ENCODE measurements around the gene CDH23. TPM values are rescaled to one million over a fixed set of nuclear protein-coding genes. Genes with fewer than 3 reads are reported as not detected.

The CDH23 gene
- total and polyA plus RNA-seq, 2 of the 8 experiments (the other 6 are each of a cell fraction or from before 2014, with no cell fraction given): 1.9 to 4.9 TPM

DNA sequence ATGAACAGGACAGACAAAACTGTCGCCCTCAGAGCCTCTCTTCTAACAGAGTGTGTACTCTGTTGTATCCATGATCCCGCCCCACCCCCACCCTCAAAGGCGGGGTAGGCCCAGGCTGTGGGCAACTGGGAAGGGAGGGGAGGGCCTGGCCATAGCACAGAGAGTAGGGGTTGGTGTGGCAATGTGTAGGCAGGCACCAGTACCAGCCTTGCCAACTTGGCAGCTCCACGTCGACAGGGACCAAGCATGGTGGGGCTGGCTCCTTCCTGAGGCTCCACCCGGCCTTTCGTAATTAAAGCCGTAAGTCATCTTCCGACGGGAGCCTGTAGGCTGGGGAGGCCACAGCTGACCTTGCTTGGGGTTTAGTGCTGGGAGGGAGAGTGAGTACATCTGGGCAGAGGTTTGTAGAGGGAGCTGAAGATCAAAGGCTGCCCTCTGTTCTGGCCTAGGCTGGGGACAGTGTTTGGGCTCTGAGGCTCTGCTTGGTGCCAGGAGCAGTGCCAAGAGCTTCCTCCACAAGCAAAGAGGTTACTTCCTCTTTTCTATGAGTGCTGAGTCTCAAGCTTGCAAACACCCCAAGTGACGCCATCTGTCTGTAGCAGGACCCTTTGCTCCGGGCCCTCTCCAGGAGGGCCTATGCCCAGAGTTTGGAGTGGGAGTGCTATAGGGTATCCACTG, 201.2 kb downstream of the CDH23 start:
- 0 out of 2 replicates have a peak overlapping the region, but pooled peaks have one; percentile 56 for H2BK20ac ChIP-seq (ENCODE audit: low read length)
- WGBS, 2 experiments (ENCODE audit: extremely low coverage in 1 of 2, insufficient coverage in 1 of 2, insufficient read length in 1 of 2, insufficient replicate concordance in 2 of 2, low coverage in 1 of 2, low lambda C conversion rate in 2 of 2, missing lambda C conversion rate in 1 of 2): 84% methylated on average over 12 of the region's 12 CpGs; no CpG with 5 or more reads in 1 of the 2 experiments
- H3K56ac ChIP-seq (replicated peaks; ENCODE audit: insufficient read length, low read depth, low read length): no peak overlapping the region
- H3K79me2 ChIP-seq (ENCODE audit: control insufficient read depth in 1 of 2, insufficient read depth in 2 of 2, low read length in 2 of 2): no peaks in the 10 kb centered on the region
- H4K5ac ChIP-seq (ENCODE audit: insufficient read length, low read depth, low read length): no peak overlapping the region
- peak overlapping the region; percentile 33; the same call in 1 of the 2 replicates for H2BK12ac ChIP-seq (ENCODE audit: low read depth, low read length)
- H3K27me3 ChIP-seq (replicated peaks in 1 of 4; ENCODE audit: control insufficient read depth in 3 of 4, extremely low read depth in 1 of 4, insufficient read depth in 3 of 4, low read length in 3 of 4): no peaks in the 10 kb centered on the region
- no peak overlapping the region for H2BK15ac ChIP-seq (ENCODE audit: low read length)
- H3K27ac ChIP-seq (ENCODE audit: low read depth, low read length): no peak overlapping the region
- no peak overlapping the region for H4K91ac ChIP-seq (replicated peaks; ENCODE audit: insufficient read length, low read length)
- H4K20me1 ChIP-seq (replicated peaks in 1 of 2; ENCODE audit: control insufficient read depth in 1 of 2, insufficient read depth in 2 of 2, low read length in 2 of 2): no peaks in the 10 kb centered on the region
- no peaks in the 10 kb centered on the region for H3K36me3 ChIP-seq (ENCODE audit: control insufficient read depth in 2 of 4, insufficient read depth in 4 of 4, low read length in 3 of 4)
- CTCF ChIA-PET (ENCODE audit: partially characterized antibody): interaction anchor here (0.8 to 2.0 kb wide), 16 partner anchors 9 to 202 kb away, joined by 3 to 7 read pairs (median 4); no protein-coding TSS in a partner anchor
- H3K4ac ChIP-seq (replicated peaks; ENCODE audit: insufficient read length, low read depth, low read length): no peak overlapping the region
- no peaks in the 10 kb centered on the region for H3K9me3 ChIP-seq (ENCODE audit: insufficient read depth in 2 of 2, low read depth in 1 of 2, low read length in 1 of 2)
- POLR2A ChIA-PET (ENCODE audit: partially characterized antibody): no interaction called here
- H3K18ac ChIP-seq (ENCODE audit: extremely low read depth, low read length): peak overlapping the region; percentile 52; the same call in 1 of the 2 replicates
- no peaks in the 10 kb centered on the region; the same call in 1 of the 2 replicates for H3K23me2 ChIP-seq (ENCODE audit: low read depth, low read length)
- H2AK5ac ChIP-seq (ENCODE audit: low read depth, low read length): no peak overlapping the region
- no peak for DNase-seq (ENCODE audit: low read depth in 1 of 2, low spot score in 2 of 2)
- H3K9ac ChIP-seq (replicated peaks in 1 of 4; ENCODE audit: extremely low read depth in 1 of 4, low read depth in 3 of 4, low read length in 3 of 4): no peak overlapping the region
- H3K23ac ChIP-seq (ENCODE audit: insufficient read length): no peak overlapping the region
- no peak overlapping the region for H3K4me2 ChIP-seq (ENCODE audit: insufficient read depth in 1 of 2, low read depth in 2 of 2, low read length in 2 of 2)
- H3K14ac ChIP-seq (ENCODE audit: insufficient read length): no peak overlapping the region
- H2BK5ac ChIP-seq (ENCODE audit: low read depth, low read length): no peak overlapping the region
- H2AFZ ChIP-seq (ENCODE audit: low read length): no peak overlapping the region
- TF ChIP-seq MAFK (IDR thresholded peaks at IDR 0.05; ENCODE audit: low read depth, low read length) (no peak), TAF7 (optimal IDR thresholded peaks at IDR 0.05; ENCODE audit: borderline replicate concordance, low read depth, low read length) (no peak), BRCA1 (IDR thresholded peaks at IDR 0.05; ENCODE audit: low read depth, low read length) (no peak), JUN (IDR thresholded peaks at IDR 0.05; ENCODE audit: low read depth, low read length) (no peak), TEAD4 (IDR thresholded peaks at IDR 0.05; ENCODE audit: low read depth, low read length) (no peak), NANOG (IDR thresholded peaks at IDR 0.05; ENCODE audit: insufficient read depth, low read depth, low read length, poor library complexity, severe bottlenecking) (no peak), SUZ12 (IDR thresholded peaks at IDR 0.05; ENCODE audit: low read length) (no peak), SRF (IDR thresholded peaks at IDR 0.05; ENCODE audit: low read depth, low read length) (no peak)
- TF ChIP-seq, protein P1, sequence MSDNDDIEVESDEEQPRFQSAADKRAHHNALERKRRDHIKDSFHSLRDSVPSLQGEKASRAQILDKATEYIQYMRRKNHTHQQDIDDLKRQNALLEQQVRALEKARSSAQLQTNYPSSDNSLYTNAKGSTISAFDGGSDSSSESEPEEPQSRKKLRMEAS (IDR thresholded peaks at IDR 0.05): no peak
- H3K4me3 ChIP-seq (ENCODE audit: extremely low read depth in 1 of 4, insufficient read depth in 2 of 4, low read depth in 3 of 4, low read length in 4 of 4): no peak overlapping the region
- no peak overlapping the region for H4K8ac ChIP-seq (ENCODE audit: extremely low read depth, insufficient read depth, low read length)
- H3K79me1 ChIP-seq (ENCODE audit: low read depth, low read length): no peaks in the 10 kb centered on the region
- no peaks in the 10 kb centered on the region for H3K4me1 ChIP-seq (replicated peaks in 1 of 4; ENCODE audit: control insufficient read depth in 3 of 4, insufficient read depth in 4 of 4, low read length in 3 of 4)
- FAIRE-seq: no peak
- no peak overlapping the region for H2BK120ac ChIP-seq (replicated peaks; ENCODE audit: low read depth, low read length)
